ENCODE data around the gene MAGI3.
"Not testable (repeated sequence)": the region's sequence is repeated elsewhere in the genome, so short reads cannot be mapped to it uniquely, and the experiment has no call there.

The MAGI3 gene

GRCh38 chr1:113399062-113399583 is 8.8 kb downstream of the MAGI3 start:
- no peak for DNase-seq (ENCODE audit: low spot score)

- no peak for DNase-seq (ENCODE audit: low spot score)
These were observed 10.8 kb downstream of the MAGI3 start for GRCh38 chr1:113401067-113401466.

GRCh38 chr1:113401728-113402127 is 11.4 kb downstream of the MAGI3 start:
- DNase-seq (ENCODE audit: low spot score): no peak

- no peak for DNase-seq (ENCODE audit: low spot score)
These were observed 12.8 kb downstream of the MAGI3 start for GRCh38 chr1:113403065-113403464.

- DNase-seq (ENCODE audit: low spot score): no peak
These were observed 15.3 kb downstream of the MAGI3 start for GRCh38 chr1:113405573-113405972.

- DNase-seq (ENCODE audit: low spot score): not testable (repeated sequence)
These were observed 15.8 kb downstream of the MAGI3 start for GRCh38 chr1:113406149-113406548.

GRCh38 chr1:113409363-113409762 is 19.0 kb downstream of the MAGI3 start:
- DNase-seq (ENCODE audit: low spot score): no peak

GRCh38 chr1:113412020-113412419 is 21.7 kb downstream of the MAGI3 start:
- not testable (repeated sequence) for DNase-seq (ENCODE audit: low spot score)

- DNase-seq (ENCODE audit: low spot score): no peak
These were observed 25.2 kb downstream of the MAGI3 start for GRCh38 chr1:113415310-113416070.

GRCh38 chr1:113416071-113416470 is 25.8 kb downstream of the MAGI3 start:
- DNase-seq (ENCODE audit: low spot score): not testable (repeated sequence)

- no peak for DNase-seq (ENCODE audit: low spot score)
These were observed 26.2 kb downstream of the MAGI3 start for GRCh38 chr1:113416496-113416895.

GRCh38 chr1:113422315-113423068 is 32.2 kb downstream of the MAGI3 start:
- DNase-seq (ENCODE audit: low spot score): no peak

GRCh38 chr1:113423826-113424225 is 33.5 kb downstream of the MAGI3 start:
- DNase-seq (ENCODE audit: low spot score): no peak

GRCh38 chr1:113429461-113430153 is 39.3 kb downstream of the MAGI3 start:
- no peak for DNase-seq (ENCODE audit: low spot score)

- no peak for DNase-seq (ENCODE audit: low spot score)
These were observed 42.9 kb downstream of the MAGI3 start for GRCh38 chr1:113433184-113433583.

GRCh38 chr1:113434081-113434873 is 44.0 kb downstream of the MAGI3 start:
- DNase-seq (ENCODE audit: low spot score): no peak

GRCh38 chr1:113434874-113435175 is 44.5 kb downstream of the MAGI3 start:
- DNase-seq (ENCODE audit: low spot score): no peak

GRCh38 chr1:113437554-113438341 is 47.4 kb downstream of the MAGI3 start:
- DNase-seq (ENCODE audit: low spot score): no peak

- no peak for DNase-seq (ENCODE audit: low spot score)
These were observed 48.4 kb downstream of the MAGI3 start for GRCh38 chr1:113438505-113439276.

- no peak for DNase-seq (ENCODE audit: low spot score)
These were observed 49.0 kb downstream of the MAGI3 start for GRCh38 chr1:113439277-113439670.

Data from CD4-positive, alpha-beta T cell treated with Interleukin-15 for 4 hours (primary cell).